Activated CD4-positive, alpha-beta memory T cell treated with anti-CD3 and anti-CD28 coated beads, Interleukin-2, amount 10 ng/mL, durations not matched to agents 7 days and 5 days (primary cell): Measurements from ENCODE around the gene LDAF1. TPM values are rescaled to one million over a fixed set of nuclear protein-coding genes. Genes with fewer than 3 reads are reported as not detected.
"Not testable (repeated sequence)": the region's sequence is repeated elsewhere in the genome, so short reads cannot be mapped to it uniquely, and the experiment has no call there.

ENCODE experiments used
- CTCF ChIA-PET: fragments of 350-600 bp; sonication (Branson Sonifier 250); formaldehyde crosslinking; loops from one replicate; lab custom pipeline; 2021; ENCODE audit warnings: antibody characterized with exemption, inconsistent platforms; lab: Charles Lee
- POLR2A ChIA-PET: fragments of 350-600 bp; sonication (Branson Sonifier 250); formaldehyde crosslinking; loops from one replicate; lab custom pipeline; 2021; ENCODE audit warnings: antibody characterized with exemption; lab: Charles Lee
- DNase-seq: peaks from one replicate; pipeline ENCODE4 v3.0.0-alpha.2; 2020
- H3K27ac Mint-ChIP-seq: one replicate; pipeline ENCODE4 v1.8.0; 2021; ENCODE audit warnings: mild to moderate bottlenecking, mixed read lengths
- H3K27me3 Mint-ChIP-seq: one replicate; pipeline ENCODE4 v1.8.0; 2021; ENCODE audit warnings: mixed read lengths
- H3K36me3 Mint-ChIP-seq: one replicate; pipeline ENCODE4 v1.8.0; 2021; ENCODE audit warnings: low read depth, mixed read lengths
- H3K4me1 Mint-ChIP-seq: one replicate; pipeline ENCODE4 v1.8.0; 2021; ENCODE audit warnings: mixed read lengths
- H3K4me3 Mint-ChIP-seq: one replicate; pipeline ENCODE4 v1.8.0; 2021; ENCODE audit warnings: mild to moderate bottlenecking, mixed read lengths
- H3K9me3 Mint-ChIP-seq: one replicate; pipeline ENCODE4 v1.8.0; 2021; ENCODE audit warnings: mixed read lengths
- total RNA-seq, 2 experiments: library from RNA; stranded (reverse); gene quantifications; one replicate each; pipeline ENCODE4 v1.2.3, GENCODE V29; 2021

LDAF1 gene
- total RNA-seq, 2 experiments from 2014 or later = 15.8 to 19.2 TPM

GRCh38 chr16:21152160-21153030, 6.1 kb upstream of the LDAF1 start:
- H3K9me3 Mint-ChIP-seq, H3K36me3 Mint-ChIP-seq, DNase-seq, POLR2A ChIA-PET, H3K27ac Mint-ChIP-seq, H3K4me3 Mint-ChIP-seq, H3K4me1 Mint-ChIP-seq, CTCF ChIA-PET: not testable (repeated sequence)
- peaks cover 22% of the 10 kb centered on the region for H3K27me3 Mint-ChIP-seq

GRCh38 chr16:21153124-21153729, 5.2 kb upstream of the LDAF1 start:
- H3K4me1 Mint-ChIP-seq, H3K4me3 Mint-ChIP-seq, DNase-seq, H3K36me3 Mint-ChIP-seq, H3K9me3 Mint-ChIP-seq, POLR2A ChIA-PET, H3K27ac Mint-ChIP-seq: not testable (repeated sequence)
- peaks cover 19% of the 10 kb centered on the region for H3K27me3 Mint-ChIP-seq
- CTCF ChIA-PET = interaction anchor here (0.6 kb wide), 1 partner anchor 401 kb away, joined by 3 read pairs; no protein-coding TSS in a partner anchor

GRCh38 chr16:21156011-21156410, 2.5 kb upstream of the LDAF1 start:
- DNase-seq, H3K27me3 Mint-ChIP-seq, POLR2A ChIA-PET, H3K9me3 Mint-ChIP-seq, H3K36me3 Mint-ChIP-seq, H3K4me3 Mint-ChIP-seq, H3K27ac Mint-ChIP-seq: not testable (repeated sequence)
- H3K4me1 Mint-ChIP-seq = peaks cover 22% of the 10 kb centered on the region
- CTCF ChIA-PET = interaction anchor here (1.3 kb wide), 1 partner anchor 340 kb away, joined by 3 read pairs; no protein-coding TSS in a partner anchor

GRCh38 chr16:21156767-21157467, 1.6 kb upstream of the LDAF1 start:
- Mint-ChIP-seq H3K27me3 (no peaks in the 10 kb centered on the region), H3K9me3 (no peaks in the 10 kb centered on the region), H3K4me3 (no peak overlapping the region), H3K4me1 (peaks cover 22% of the 10 kb centered on the region), H3K36me3 (peaks cover 5% of the 10 kb centered on the region), H3K27ac (no peak overlapping the region)
- DNase-seq = no peak
- POLR2A ChIA-PET = interaction anchor here (0.7 kb wide), 1 partner anchor 1039 kb away, joined by 3 read pairs; no protein-coding TSS in a partner anchor
- CTCF ChIA-PET = interaction anchor here (0.6 to 1.5 kb wide), 12 partner anchors 21 to 1237 kb away, joined by 3 to 8 read pairs (median 4); no protein-coding TSS in a partner anchor

- Mint-ChIP-seq H3K9me3 (no peaks in the 10 kb centered on the region), H3K27me3 (no peaks in the 10 kb centered on the region), H3K4me1 (peaks cover 24% of the 10 kb centered on the region), H3K27ac (no peak overlapping the region), H3K4me3 (peak overlapping the region; percentile 90), H3K36me3 (peaks cover 6% of the 10 kb centered on the region)
- ChIA-PET POLR2A (interaction anchor here (0.7 to 1.7 kb wide), 3 partner anchors 143 to 1039 kb away, joined by 3 to 5 read pairs (median 4); partner anchors contain the start of genes ERI2 and REXO5), CTCF (interaction anchor here (0.7 to 1.5 kb wide), 9 partner anchors 20 to 1236 kb away, joined by 3 to 8 read pairs (median 4); no protein-coding TSS in a partner anchor)
- DNase-seq = no peak
Observed at GRCh38 chr16:21157632-21158031, 842 bp upstream of the LDAF1 start.

- ChIA-PET CTCF (interaction anchor here (1.1 to 3.2 kb wide), 3 partner anchors 9 to 142 kb away, joined by 4 to 13 read pairs (median 4); no protein-coding TSS in a partner anchor), POLR2A (interaction anchor here (0.6 to 1.7 kb wide), 4 partner anchors 30 to 422 kb away, joined by 3 to 5 read pairs (median 3); partner anchors contain the start of genes ERI2, REXO5 and THUMPD1)
- H3K4me3 Mint-ChIP-seq = peak overlapping the region; percentile 90
- peak overlapping the region; percentile 64 for H3K27ac Mint-ChIP-seq
- H3K9me3 Mint-ChIP-seq = no peaks in the 10 kb centered on the region
- peaks cover 27% of the 10 kb centered on the region for H3K4me1 Mint-ChIP-seq
- no peaks in the 10 kb centered on the region for H3K27me3 Mint-ChIP-seq
- H3K36me3 Mint-ChIP-seq = peaks cover 17% of the 10 kb centered on the region
- DNase-seq = no peak
Observed at GRCh38 chr16:21159281-21159951, 942 bp downstream of the LDAF1 start.

GRCh38 chr16:21160276-21160675, 1.8 kb downstream of the LDAF1 start:
- ChIA-PET CTCF (interaction anchor here (3.2 kb wide), 1 partner anchor 141 kb away, joined by 13 read pairs; no protein-coding TSS in a partner anchor), POLR2A (no interaction called here)
- no peaks in the 10 kb centered on the region for H3K27me3 Mint-ChIP-seq
- peaks cover 21% of the 10 kb centered on the region for H3K36me3 Mint-ChIP-seq
- H3K4me1 Mint-ChIP-seq = peaks cover 27% of the 10 kb centered on the region
- H3K4me3 Mint-ChIP-seq = no peak overlapping the region
- no peaks in the 10 kb centered on the region for H3K9me3 Mint-ChIP-seq
- no peak for DNase-seq
- H3K27ac Mint-ChIP-seq = no peak overlapping the region

GRCh38 chr16:21161211-21161610, 2.7 kb downstream of the LDAF1 start:
- H3K4me1 Mint-ChIP-seq = peaks cover 27% of the 10 kb centered on the region
- no peak overlapping the region for H3K4me3 Mint-ChIP-seq
- DNase-seq = no peak
- H3K9me3 Mint-ChIP-seq = no peaks in the 10 kb centered on the region
- ChIA-PET CTCF (interaction anchor here (3.2 kb wide), 1 partner anchor 140 kb away, joined by 13 read pairs; no protein-coding TSS in a partner anchor), POLR2A (no interaction called here)
- H3K27me3 Mint-ChIP-seq = no peaks in the 10 kb centered on the region
- H3K27ac Mint-ChIP-seq = no peak overlapping the region
- peaks cover 21% of the 10 kb centered on the region for H3K36me3 Mint-ChIP-seq

- H3K36me3 Mint-ChIP-seq = peaks cover 25% of the 10 kb centered on the region
- POLR2A ChIA-PET = no interaction called here
- H3K9me3 Mint-ChIP-seq = no peaks in the 10 kb centered on the region
- no peaks in the 10 kb centered on the region for H3K27me3 Mint-ChIP-seq
- H3K4me1 Mint-ChIP-seq = peaks cover 23% of the 10 kb centered on the region
- no peak overlapping the region for H3K4me3 Mint-ChIP-seq
- CTCF ChIA-PET = no interaction called here
- no peak overlapping the region for H3K27ac Mint-ChIP-seq
- DNase-seq = no peak
Observed at GRCh38 chr16:21162661-21163151, 4.2 kb downstream of the LDAF1 start.

- Mint-ChIP-seq H3K36me3 (peaks cover 25% of the 10 kb centered on the region), H3K4me3 (no peak overlapping the region), H3K4me1 (peaks cover 17% of the 10 kb centered on the region), H3K9me3 (no peaks in the 10 kb centered on the region), H3K27me3 (no peaks in the 10 kb centered on the region), H3K27ac (no peak overlapping the region)
- ChIA-PET CTCF (no interaction called here), POLR2A (no interaction called here)
- DNase-seq = no peak
Observed at GRCh38 chr16:21163576-21163975, 5.1 kb downstream of the LDAF1 start.

- Mint-ChIP-seq H3K4me1 (peaks cover 8% of the 10 kb centered on the region), H3K9me3 (no peaks in the 10 kb centered on the region), H3K4me3 (no peak overlapping the region), H3K27ac (no peak overlapping the region), H3K27me3 (no peaks in the 10 kb centered on the region), H3K36me3 (peaks cover 28% of the 10 kb centered on the region)
- CTCF ChIA-PET = no interaction called here
- POLR2A ChIA-PET = no interaction called here
- DNase-seq = no peak
Observed at GRCh38 chr16:21164521-21165168, 6.2 kb downstream of the LDAF1 start.
